Stimulated activated CD8-positive, alpha-beta memory T cell treated with anti-CD3 and anti-CD28 coated beads, Interleukin-2, amount 100 ng/mL, for 48 hours (primary cell): ENCODE data around the gene DNAJC17.
A peak's percentile ranks its signal among the peaks of the same experiment; 100 is the strongest.

Source experiments
- DNase-seq, 2 donors: peaks; one replicate each; pipeline ENCODE4 v3.0.0-alpha.2; 2020; ENCODE audit warnings: low read depth in 2 of 2

Gene DNAJC17

GRCh38 chr15:40789999-40790398 is 17.3 kb downstream of the DNAJC17 start:
- DNase-seq = no peak

GRCh38 chr15:40789119-40789518 is 18.2 kb downstream of the DNAJC17 start:
- no peak for DNase-seq

- no peak for DNase-seq
These were observed 19.3 kb downstream of the DNAJC17 start for GRCh38 chr15:40787991-40788390.

GRCh38 chr15:40787344-40787841 is 19.9 kb downstream of the DNAJC17 start:
- peak; percentile 36 to 45 for DNase-seq

- DNase-seq = no peak
These were observed 21.5 kb downstream of the DNAJC17 start for GRCh38 chr15:40785814-40786213.

- no peak for DNase-seq
These were observed 22.1 kb downstream of the DNAJC17 start for GRCh38 chr15:40785164-40785563.

- peak; percentile 60 to 71 for DNase-seq
These were observed 24.6 kb downstream of the DNAJC17 start for GRCh38 chr15:40782609-40783227.

- DNase-seq = no peak
These were observed 30.6 kb downstream of the DNAJC17 start for GRCh38 chr15:40776537-40777141.

- no peak for DNase-seq
These were observed 31.3 kb downstream of the DNAJC17 start for GRCh38 chr15:40775740-40776536.

- no peak for DNase-seq
These were observed 32.3 kb downstream of the DNAJC17 start for GRCh38 chr15:40775007-40775406.

GRCh38 chr15:40773902-40774301 is 33.4 kb downstream of the DNAJC17 start:
- no peak for DNase-seq

- DNase-seq = no peak
These were observed 33.8 kb downstream of the DNAJC17 start for GRCh38 chr15:40773496-40773895.

- DNase-seq = no peak
These were observed 35.3 kb downstream of the DNAJC17 start for GRCh38 chr15:40772014-40772413.

- DNase-seq = no peak
These were observed 36.0 kb downstream of the DNAJC17 start for GRCh38 chr15:40771242-40771641.

GRCh38 chr15:40770147-40770721 is 37.0 kb downstream of the DNAJC17 start:
- DNase-seq = no peak

GRCh38 chr15:40769274-40770146 is 37.8 kb downstream of the DNAJC17 start, which contains the start of gene C15orf62:
Gene C15orf62, plus strand, starts transcription at chr15:40769980. Its CDS starts 516 bp downstream, at chr15:40770496.
- DNase-seq = peak in 1 of 2 donors; percentile 49

GRCh38 chr15:40768521-40769273 is 38.6 kb downstream of the DNAJC17 start:
- no peak for DNase-seq

GRCh38 chr15:40767838-40768500 is 39.3 kb downstream of the DNAJC17 start:
- DNase-seq = no peak

GRCh38 chr15:40766906-40767837 is 40.1 kb downstream of the DNAJC17 start:
- no peak for DNase-seq
